H9 (cell line): ENCODE results near the gene GDPD4. TPM values are rescaled to one million over a fixed set of nuclear protein-coding genes. Genes with fewer than 3 reads are reported as not detected.

Experiments
- DNase-seq: peaks from one replicate; pipeline ENCODE4 v3.0.0-alpha.2; 2017
- H2AFZ ChIP-seq: one replicate; pipeline ENCODE4 v1.6.1; 2013; ENCODE audit warnings: mild to moderate bottlenecking, low read length, control low read depth, moderate library complexity
- H2AK5ac ChIP-seq: 2 replicates; pipeline ENCODE4 v1.6.1; 2013; ENCODE audit warnings: low read length, control low read depth, mixed read lengths; ENCODE audit not compliant: insufficient read length
- H2BK120ac ChIP-seq: one replicate; pipeline ENCODE4 v1.6.1; 2013; ENCODE audit warnings: low read depth, mild to moderate bottlenecking, low read length, control low read depth, inconsistent platforms; ENCODE audit not compliant: poor library complexity, severe bottlenecking
- H2BK12ac ChIP-seq: 2 replicates; pipeline ENCODE4 v1.6.1; 2013; ENCODE audit warnings: low read length, control low read depth, mixed read lengths, low read depth; ENCODE audit not compliant: insufficient read length
- H2BK15ac ChIP-seq: 2 replicates; pipeline ENCODE4 v1.6.1; 2013; ENCODE audit warnings: low read depth, low read length, control low read depth
- H2BK20ac ChIP-seq: one replicate; pipeline ENCODE4 v1.6.1; 2013; ENCODE audit warnings: low read depth, mild to moderate bottlenecking, low read length, control low read depth, inconsistent platforms; ENCODE audit not compliant: poor library complexity, severe bottlenecking
- H2BK5ac ChIP-seq: 2 replicates; pipeline ENCODE4 v1.6.1; 2013; ENCODE audit warnings: low read length, control low read depth, mixed read lengths; ENCODE audit not compliant: insufficient read length
- H3K14ac ChIP-seq: 2 replicates; pipeline ENCODE4 v1.6.1; 2013; ENCODE audit warnings: low read length, control low read depth; ENCODE audit not compliant: insufficient read depth
- H3K18ac ChIP-seq: 2 replicates; pipeline ENCODE4 v1.6.1; 2013; ENCODE audit warnings: low read depth, mild to moderate bottlenecking, mixed read lengths, low read length, control low read depth; ENCODE audit not compliant: insufficient read length
- H3K23ac ChIP-seq: 2 replicates; pipeline ENCODE4 v1.6.1; 2013; ENCODE audit warnings: low read length, control low read depth, mixed read lengths, low read depth; ENCODE audit not compliant: insufficient read length
- H3K23me2 ChIP-seq: 2 replicates; pipeline ENCODE4 v1.6.1; 2013; ENCODE audit warnings: low read depth, mild to moderate bottlenecking, mixed read lengths, low read length, control low read depth; ENCODE audit not compliant: insufficient read length, poor library complexity, severe bottlenecking
- H3K27ac ChIP-seq: 2 replicates; pipeline ENCODE4 v1.5.1; 2013; ENCODE audit warnings: low read length, control low read depth, mixed read lengths, low read depth; ENCODE audit not compliant: insufficient read length
- H3K27me3 ChIP-seq: 2 replicates; pipeline ENCODE4 v1.6.1; 2013; ENCODE audit warnings: low read length, control low read depth, inconsistent platforms; ENCODE audit not compliant: insufficient read depth
- H3K4ac ChIP-seq: 2 replicates; pipeline ENCODE4 v1.6.1; 2013; ENCODE audit warnings: low read depth, mild to moderate bottlenecking, control low read depth, inconsistent platforms, low read length, moderate library complexity
- H3K4me1 ChIP-seq: 2 replicates; pipeline ENCODE4 v1.6.1; 2013; ENCODE audit warnings: low read length, control low read depth, inconsistent platforms; ENCODE audit not compliant: insufficient read depth
- H3K4me2 ChIP-seq: 2 replicates; pipeline ENCODE4 v1.6.1; 2013; ENCODE audit warnings: low read length, control low read depth, mixed read lengths; ENCODE audit not compliant: insufficient read length, insufficient read depth
- H3K56ac ChIP-seq: 2 replicates; pipeline ENCODE4 v1.6.1; 2013; ENCODE audit warnings: low read depth, mild to moderate bottlenecking, mixed read lengths, low read length, control low read depth; ENCODE audit not compliant: insufficient read length
- H3K79me1 ChIP-seq: 2 replicates; pipeline ENCODE4 v1.6.1; 2013; ENCODE audit warnings: low read depth, mild to moderate bottlenecking, moderate library complexity, low read length, control low read depth, inconsistent platforms; ENCODE audit not compliant: insufficient read depth, poor library complexity, severe bottlenecking
- H3K79me2 ChIP-seq: 2 replicates; pipeline ENCODE4 v1.6.1; 2013; ENCODE audit warnings: low read length, control low read depth, inconsistent platforms; ENCODE audit not compliant: insufficient read depth
- H3K9ac ChIP-seq: 2 replicates; pipeline ENCODE4 v1.6.1; 2013; ENCODE audit warnings: low read length, control low read depth, mixed read lengths; ENCODE audit not compliant: insufficient read length; ENCODE audit errors: extremely low read depth
- H3K9me3 ChIP-seq: one replicate; pipeline ENCODE4 v1.6.1; 2013; ENCODE audit warnings: low read depth, low read length, inconsistent platforms; ENCODE audit not compliant: control insufficient read depth
- H3T11ph ChIP-seq: one replicate; pipeline ENCODE4 v1.6.1; 2013; ENCODE audit warnings: mild to moderate bottlenecking, low read length, control low read depth, inconsistent platforms
- H4K20me1 ChIP-seq: one replicate; pipeline ENCODE4 v1.6.1; 2013; ENCODE audit not compliant: control insufficient read depth, insufficient read length, insufficient read depth
- H4K5ac ChIP-seq: 2 replicates; pipeline ENCODE4 v1.6.1; 2013; ENCODE audit warnings: low read depth, mild to moderate bottlenecking, mixed read lengths, low read length, control low read depth; ENCODE audit not compliant: insufficient read length
- H4K8ac ChIP-seq: replicated peaks from 2 replicates; pipeline ENCODE4 v1.6.1; 2013; ENCODE audit warnings: low read length, control low read depth, mixed read lengths, low read depth; ENCODE audit not compliant: insufficient read length
- H4K91ac ChIP-seq: 2 replicates; pipeline ENCODE4 v1.6.1; 2013; ENCODE audit warnings: low read depth, mild to moderate bottlenecking, moderate library complexity, mixed read lengths, low read length, control low read depth; ENCODE audit not compliant: insufficient read length
- H3K27ac Mint-ChIP-seq, 3 experiments: 2 replicates in 2 of 3; 3 replicates in 1 of 3; pipeline ENCODE4 v1.8.0; 2020 to 2021; ENCODE audit warnings: mixed read lengths in 3 of 3, mild to moderate bottlenecking in 1 of 3, moderate library complexity in 1 of 3
- H3K27me3 Mint-ChIP-seq: 2 replicates; pipeline ENCODE4 v1.8.0; 2021; ENCODE audit warnings: low read depth, mild to moderate bottlenecking, moderate library complexity, mixed read lengths
- H3K36me3 Mint-ChIP-seq, 3 experiments: 2 replicates in 2 of 3; 3 replicates in 1 of 3; pipeline ENCODE4 v1.8.0; 2020 to 2021; ENCODE audit warnings: low read depth in 3 of 3, mixed read lengths in 3 of 3; ENCODE audit not compliant: insufficient read depth in 1 of 3
- H3K4me1 Mint-ChIP-seq, 2 experiments: 2 replicates each; pipeline ENCODE4 v1.8.0; 2020; ENCODE audit warnings: mixed read lengths in 2 of 2
- H3K4me3 Mint-ChIP-seq, 2 experiments: 2 replicates in 1 of 2; 3 replicates in 1 of 2; pipeline ENCODE4 v1.8.0; 2020 to 2021; ENCODE audit warnings: mild to moderate bottlenecking in 2 of 2, mixed read lengths in 2 of 2, moderate library complexity in 1 of 2
- H3K9me3 Mint-ChIP-seq, 2 experiments: 2 replicates in 1 of 2; 3 replicates in 1 of 2; pipeline ENCODE4 v1.8.0; 2020; ENCODE audit warnings: mild to moderate bottlenecking in 2 of 2, mixed read lengths in 2 of 2, moderate library complexity in 1 of 2
- CTCF ChIP-seq: fragments of 200-600 bp; sonication (generic); conservative IDR thresholded peaks from 3 replicates; pipeline ENCODE4 v1.8.0; 2021; ENCODE audit warnings: antibody characterized with exemption, mild to moderate bottlenecking
- WGBS: extraction: QIAGEN DNeasy Blood & Tissue Kit; methylation state at CpG from one replicate; pipeline ENCODE4 v1.1.7; 2013; ENCODE audit warnings: missing lambda C conversion rate, low lambda C conversion rate, mixed read lengths; ENCODE audit not compliant: insufficient read length; ENCODE audit errors: extremely low coverage; 5-methylcytosine and 5-hydroxymethylcytosine counted together
- total RNA-seq: library from RNA; stranded (reverse); gene quantifications from 2 replicates; pipeline ENCODE4 v1.2.1, GENCODE V29; 2021

The GDPD4 gene
- total RNA-seq, 1 experiment from 2014 or later = not detected

- Mint-ChIP-seq H3K4me3 (no peak overlapping the region), H3K4me1 (peaks cover 2 to 5% of the 10 kb centered on the region in 2 experiments; a peak in 3 of 4 replicates), H3K27me3 (no peaks in the 10 kb centered on the region), H3K9me3 (no peaks in the 10 kb centered on the region), H3K36me3 (no peaks in the 10 kb centered on the region), H3K27ac (no peak overlapping the region)
- no peak overlapping the region for H2BK12ac ChIP-seq
- H3K4me1 ChIP-seq = no peaks in the 10 kb centered on the region
- no peaks in the 10 kb centered on the region for H3K23me2 ChIP-seq
- no peak overlapping the region for H2AFZ ChIP-seq
- no peak overlapping the region for H4K5ac ChIP-seq
- no peak overlapping the region for H3K4ac ChIP-seq
- H3K27me3 ChIP-seq = no peaks in the 10 kb centered on the region
- no peak overlapping the region for H3K23ac ChIP-seq
- no peak overlapping the region for H3K56ac ChIP-seq
- no peak overlapping the region for H3K9ac ChIP-seq
- H3K9me3 ChIP-seq = no peaks in the 10 kb centered on the region
- H4K8ac ChIP-seq = no peak overlapping the region
- no peak overlapping the region for H3K18ac ChIP-seq
- no peak overlapping the region for H2BK120ac ChIP-seq
- no peak overlapping the region for H2AK5ac ChIP-seq
- peak; percentile 79 for TF ChIP-seq CTCF
- no peak overlapping the region for H3K4me2 ChIP-seq
- no peaks in the 10 kb centered on the region for H3K79me2 ChIP-seq
- no peak overlapping the region for H4K91ac ChIP-seq
- no peak overlapping the region for H3K27ac ChIP-seq
- DNase-seq = peak; percentile 84
- H2BK5ac ChIP-seq = no peak overlapping the region
- H3T11ph ChIP-seq = no peak overlapping the region
- no peaks in the 10 kb centered on the region for H3K79me1 ChIP-seq
- no peaks in the 10 kb centered on the region for H4K20me1 ChIP-seq
- no peak overlapping the region for H3K14ac ChIP-seq
- H2BK15ac ChIP-seq = no peak overlapping the region
- no peak overlapping the region for H2BK20ac ChIP-seq
- WGBS = no CpG with 5 or more reads among the region's 11 CpGs
Measured at GRCh38 chr11:77198440-77198849, 103.0 kb downstream of the GDPD4 start.
